Mammary epithelial cell (primary cell): ENCODE data around the gene MAP2K7.

Experiments used
- EZH2 ChIP-seq: IDR thresholded peaks from 2 replicates; pipeline ENCODE4 v1.6.1; 2012; ENCODE audit warnings: low read length, inconsistent platforms, borderline replicate concordance
- TF ChIP-seq, protein P1 (sequence below), 2 donors: IDR thresholded peaks in 1 of 2; conservative IDR thresholded peaks in 1 of 2; 2 replicates each; pipeline ENCODE4 v1.5.1; 2011 to 2012; ENCODE audit warnings: inconsistent platforms in 2 of 2, low read length in 2 of 2, mild to moderate bottlenecking in 2 of 2, control low read depth in 1 of 2, low read depth in 1 of 2; ENCODE audit not compliant: insufficient read depth in 1 of 2; ENCODE audit errors: extremely low read depth in 1 of 2

DNA sequence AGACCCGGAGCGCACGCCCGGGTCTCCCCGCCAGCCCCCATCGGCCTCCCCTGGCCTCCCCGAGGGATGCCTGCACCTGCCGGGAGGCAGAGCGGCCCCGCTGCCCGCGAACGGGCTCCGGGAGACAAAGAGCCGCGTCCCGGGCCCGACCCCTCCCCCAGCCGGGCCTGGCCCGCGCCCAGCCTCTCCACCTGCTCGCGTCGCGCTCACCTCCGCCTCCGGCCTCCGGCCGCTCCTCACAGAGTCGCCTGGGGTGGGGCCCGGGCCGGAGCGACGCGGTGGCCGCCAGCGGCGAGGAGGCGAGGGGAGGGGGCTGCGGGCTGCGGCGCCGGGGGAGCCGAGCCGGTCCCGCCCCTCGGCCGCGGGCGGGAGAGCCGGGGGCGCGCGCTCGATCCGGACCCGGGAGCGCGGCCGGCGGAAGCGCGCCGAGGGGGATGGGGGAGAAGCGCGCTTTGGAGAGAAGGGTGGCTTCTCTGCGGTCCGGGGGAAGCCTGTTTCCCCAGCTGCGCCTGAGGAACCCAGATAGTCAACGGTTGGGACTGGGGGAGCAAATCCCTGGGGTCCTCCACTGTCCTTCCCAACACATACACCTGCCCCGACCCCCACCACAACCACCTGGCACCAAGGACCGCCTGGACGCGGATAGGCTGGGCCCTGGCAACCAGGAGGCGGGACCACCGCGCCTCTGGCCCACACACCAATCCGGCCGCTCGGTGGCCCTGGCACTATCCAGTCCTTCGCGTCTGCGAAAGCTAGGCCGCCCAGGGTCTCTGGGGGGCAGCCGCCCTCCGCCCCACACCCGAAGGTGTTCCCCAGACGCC lies 29.4 kb upstream of the MAP2K7 start, which contains the start of gene PRR36:
- TF ChIP-seq, protein P1, sequence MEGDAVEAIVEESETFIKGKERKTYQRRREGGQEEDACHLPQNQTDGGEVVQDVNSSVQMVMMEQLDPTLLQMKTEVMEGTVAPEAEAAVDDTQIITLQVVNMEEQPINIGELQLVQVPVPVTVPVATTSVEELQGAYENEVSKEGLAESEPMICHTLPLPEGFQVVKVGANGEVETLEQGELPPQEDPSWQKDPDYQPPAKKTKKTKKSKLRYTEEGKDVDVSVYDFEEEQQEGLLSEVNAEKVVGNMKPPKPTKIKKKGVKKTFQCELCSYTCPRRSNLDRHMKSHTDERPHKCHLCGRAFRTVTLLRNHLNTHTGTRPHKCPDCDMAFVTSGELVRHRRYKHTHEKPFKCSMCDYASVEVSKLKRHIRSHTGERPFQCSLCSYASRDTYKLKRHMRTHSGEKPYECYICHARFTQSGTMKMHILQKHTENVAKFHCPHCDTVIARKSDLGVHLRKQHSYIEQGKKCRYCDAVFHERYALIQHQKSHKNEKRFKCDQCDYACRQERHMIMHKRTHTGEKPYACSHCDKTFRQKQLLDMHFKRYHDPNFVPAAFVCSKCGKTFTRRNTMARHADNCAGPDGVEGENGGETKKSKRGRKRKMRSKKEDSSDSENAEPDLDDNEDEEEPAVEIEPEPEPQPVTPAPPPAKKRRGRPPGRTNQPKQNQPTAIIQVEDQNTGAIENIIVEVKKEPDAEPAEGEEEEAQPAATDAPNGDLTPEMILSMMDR (conservative IDR thresholded peaks at IDR 0.05 in 1 of 2, IDR thresholded peaks at IDR 0.05 in 1 of 2; ENCODE audit: extremely low read depth in 1 of 2, insufficient read depth in 1 of 2, low read depth in 1 of 2, low read length in 2 of 2), result no peak
- TF ChIP-seq EZH2, result no peak
